GM21723 (cell line): ENCODE results near the gene MEIS1.

Experiments used
- ATAC-seq: cut with Tn5 transposase; IDR thresholded peaks from one replicate; pipeline ENCODE4 v1.9.1; 2021; ENCODE audit warnings: mild to moderate bottlenecking, moderate library complexity; ENCODE audit not compliant: unreplicated experiment

Gene MEIS1

DNA sequence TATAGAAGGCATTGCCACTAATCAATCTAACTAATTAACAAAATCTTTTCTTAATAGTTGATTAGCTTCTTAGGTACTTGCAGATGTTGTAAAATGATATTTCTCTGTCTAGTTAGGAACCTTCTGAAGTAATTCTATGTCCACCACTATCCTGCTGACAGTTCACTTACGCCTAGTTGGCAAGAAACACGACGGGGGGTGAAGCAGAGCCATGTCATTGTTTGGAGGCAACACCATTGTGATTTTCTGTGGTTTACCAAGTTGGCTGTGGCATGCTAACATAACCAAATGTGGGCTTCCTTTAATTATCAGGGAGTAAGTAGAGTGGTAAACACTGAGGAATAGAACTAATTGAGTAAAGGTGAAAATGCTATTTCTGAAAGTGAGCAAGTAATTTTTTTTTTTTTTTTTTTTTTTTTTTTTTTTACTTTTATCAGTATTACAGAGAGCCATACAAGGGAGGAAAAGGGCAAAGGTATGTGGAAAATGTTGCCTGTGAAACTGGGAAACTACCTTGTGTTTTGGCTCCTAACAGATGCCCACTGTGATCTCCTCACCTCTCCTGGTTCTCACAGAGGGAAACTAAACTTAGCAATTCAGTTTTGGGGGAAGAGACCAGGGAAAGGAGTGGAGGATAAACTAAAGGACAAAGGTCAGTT is 126.8 kb downstream of the MEIS1 start:
- no peak for ATAC-seq

DNA sequence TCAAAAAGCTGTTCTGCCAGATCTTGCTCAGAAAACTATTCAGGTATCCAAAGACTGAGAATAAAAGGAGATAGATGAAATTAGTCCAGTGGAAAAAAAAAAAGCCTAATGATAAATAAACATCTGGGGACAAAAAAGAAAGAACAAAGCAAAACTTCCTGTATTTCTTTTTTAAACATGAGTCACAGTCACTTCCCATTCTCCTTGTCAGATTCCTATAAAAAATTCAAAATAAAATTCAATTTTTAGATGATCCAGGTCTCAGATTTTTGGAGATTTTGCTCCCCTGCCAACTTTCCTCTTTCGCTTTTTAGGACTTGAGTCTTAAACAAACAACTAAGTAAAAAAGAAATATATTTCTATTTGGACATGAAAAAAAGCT is 127.4 kb downstream of the MEIS1 start:
- ATAC-seq = no peak

GRCh38 chr2:66563473-66563872 is 128.5 kb downstream of the MEIS1 start:
- no peak for ATAC-seq

GRCh38 chr2:66565291-66565690 is 130.4 kb downstream of the MEIS1 start:
- ATAC-seq = no peak

DNA sequence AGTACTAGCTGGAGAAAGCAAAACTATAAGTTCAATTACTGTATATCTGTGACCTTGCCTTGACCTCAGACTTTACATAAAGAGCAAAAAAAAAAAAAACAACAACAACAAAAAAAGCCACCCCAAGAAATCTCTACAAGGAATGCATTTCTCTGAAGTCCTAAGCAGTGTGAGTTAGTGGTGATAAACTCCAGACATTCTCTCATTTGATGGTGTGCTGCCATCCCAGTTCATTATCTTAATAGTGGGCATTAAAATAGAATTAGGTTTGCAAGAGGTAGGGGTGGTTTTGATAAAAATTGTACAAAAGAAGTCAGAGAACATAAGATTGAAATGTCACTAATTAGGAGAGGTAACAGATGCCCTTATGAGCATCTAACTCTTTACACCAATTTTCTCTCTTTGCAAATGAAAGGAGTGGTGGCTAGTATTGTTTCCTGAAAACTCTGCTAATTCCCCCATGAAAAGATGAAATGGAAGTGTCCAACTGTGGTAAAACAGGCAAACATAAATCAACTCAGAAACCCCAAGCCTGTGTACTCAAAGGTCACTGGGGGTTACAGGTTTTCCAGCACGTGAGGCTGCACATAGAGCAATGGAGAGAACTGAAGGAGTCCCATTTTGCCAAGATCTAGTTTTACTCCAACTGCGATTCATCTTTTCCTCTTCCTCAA is 131.9 kb downstream of the MEIS1 start:
- ATAC-seq = no peak

- no peak for ATAC-seq
These were observed 132.8 kb downstream of the MEIS1 start for GRCh38 chr2:66567729-66568128.

DNA sequence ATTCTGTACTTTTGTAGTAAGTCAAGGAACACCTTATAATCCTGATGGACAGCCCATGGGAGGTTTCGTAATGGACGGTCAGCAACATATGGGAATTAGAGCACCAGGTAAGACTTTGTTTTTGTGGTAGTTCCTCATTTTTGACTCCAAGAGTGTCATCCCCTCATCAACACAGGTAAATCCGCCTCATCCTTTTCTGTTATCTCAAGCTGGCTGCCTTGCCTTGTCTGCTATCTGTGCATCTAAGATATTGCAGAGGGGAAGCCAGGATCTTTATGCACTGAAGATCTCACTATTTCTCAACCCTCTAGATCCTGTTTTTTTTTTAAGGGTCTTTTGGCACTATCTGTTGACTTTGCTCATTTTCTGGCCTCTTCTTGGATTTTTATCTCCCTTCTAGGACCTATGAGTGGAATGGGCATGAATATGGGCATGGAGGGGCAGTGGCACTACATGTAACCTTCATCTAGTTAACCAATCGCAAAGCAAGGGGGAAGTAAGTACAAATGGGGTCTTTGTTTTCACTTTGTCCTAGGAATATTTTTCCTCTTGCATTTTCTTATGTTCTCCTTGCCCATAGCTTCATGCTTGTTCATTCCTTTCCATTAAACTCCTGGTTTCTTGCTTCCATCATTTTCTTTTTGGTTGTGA is 133.8 kb downstream of the MEIS1 start:
- ATAC-seq = no peak

DNA sequence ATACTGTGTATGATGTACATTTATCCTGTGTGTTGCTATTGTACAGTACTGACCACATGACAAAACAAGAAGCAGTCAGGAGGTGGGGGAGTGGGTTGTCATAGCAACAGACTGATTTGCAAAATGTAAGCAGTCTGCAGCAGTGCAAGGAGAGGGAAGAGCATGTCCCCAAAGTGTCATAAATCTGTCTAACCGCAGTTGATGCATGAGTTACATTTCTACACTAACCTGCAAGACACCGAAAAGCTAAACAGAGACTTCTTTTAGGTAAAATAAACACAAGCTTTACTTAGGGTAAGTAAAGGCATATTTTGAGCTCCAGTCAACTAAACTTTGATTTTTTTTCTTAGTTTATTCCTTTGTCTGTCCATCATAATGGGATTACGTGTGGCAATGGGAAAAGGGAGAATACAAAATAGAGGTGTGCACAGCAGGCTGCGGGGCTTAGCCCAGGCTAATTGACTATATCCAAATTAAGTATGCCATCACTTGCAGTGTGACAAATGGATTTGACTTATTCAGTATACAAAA is 134.5 kb downstream of the MEIS1 start:
- ATAC-seq = no peak

DNA sequence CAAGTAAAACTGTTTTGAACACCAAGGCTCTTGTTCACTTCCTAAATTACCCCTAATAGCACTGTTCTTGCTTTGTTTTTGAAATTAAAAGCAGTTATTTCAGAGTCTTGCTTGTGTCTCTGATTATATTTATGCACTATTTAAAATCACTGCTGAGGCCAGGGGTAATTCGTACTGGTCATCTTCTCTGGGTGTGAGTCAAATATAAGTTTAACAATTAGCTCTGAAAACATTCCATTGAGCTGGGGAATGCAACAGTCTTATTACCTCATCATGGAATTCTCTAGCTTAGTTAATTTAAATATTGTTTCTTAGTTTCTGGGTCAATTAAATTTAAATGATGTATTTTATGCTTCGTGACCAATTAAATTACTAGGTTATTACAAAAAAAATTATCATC is 135.0 kb downstream of the MEIS1 start:
- no peak for ATAC-seq

- ATAC-seq = no peak
These were observed 135.5 kb downstream of the MEIS1 start for GRCh38 chr2:66570471-66570870.

DNA sequence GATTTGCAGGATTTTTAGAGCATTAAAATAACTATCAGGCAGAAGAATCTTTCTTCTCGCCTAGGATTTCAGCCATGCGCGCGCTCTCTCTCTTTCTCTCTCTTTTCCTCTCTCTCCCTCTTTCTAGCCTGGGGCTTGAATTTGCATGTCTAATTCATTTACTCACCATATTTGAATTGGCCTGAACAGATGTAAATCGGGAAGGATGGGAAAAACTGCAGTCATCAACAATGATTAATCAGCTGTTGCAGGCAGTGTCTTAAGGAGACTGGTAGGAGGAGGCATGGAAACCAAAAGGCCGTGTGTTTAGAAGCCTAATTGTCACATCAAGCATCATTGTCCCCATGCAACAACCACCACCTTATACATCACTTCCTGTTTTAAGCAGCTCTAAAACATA is 137.0 kb downstream of the MEIS1 start:
- no peak for ATAC-seq

- ATAC-seq = no peak
These were observed 137.5 kb downstream of the MEIS1 start for GRCh38 chr2:66572391-66572790.

GRCh38 chr2:66573416-66573815 is 138.5 kb downstream of the MEIS1 start:
- ATAC-seq = no peak

- ATAC-seq = no peak
These were observed 138.9 kb downstream of the MEIS1 start for GRCh38 chr2:66573821-66574233.

- ATAC-seq = no peak
These were observed 140.0 kb downstream of the MEIS1 start for GRCh38 chr2:66574701-66575624.

DNA sequence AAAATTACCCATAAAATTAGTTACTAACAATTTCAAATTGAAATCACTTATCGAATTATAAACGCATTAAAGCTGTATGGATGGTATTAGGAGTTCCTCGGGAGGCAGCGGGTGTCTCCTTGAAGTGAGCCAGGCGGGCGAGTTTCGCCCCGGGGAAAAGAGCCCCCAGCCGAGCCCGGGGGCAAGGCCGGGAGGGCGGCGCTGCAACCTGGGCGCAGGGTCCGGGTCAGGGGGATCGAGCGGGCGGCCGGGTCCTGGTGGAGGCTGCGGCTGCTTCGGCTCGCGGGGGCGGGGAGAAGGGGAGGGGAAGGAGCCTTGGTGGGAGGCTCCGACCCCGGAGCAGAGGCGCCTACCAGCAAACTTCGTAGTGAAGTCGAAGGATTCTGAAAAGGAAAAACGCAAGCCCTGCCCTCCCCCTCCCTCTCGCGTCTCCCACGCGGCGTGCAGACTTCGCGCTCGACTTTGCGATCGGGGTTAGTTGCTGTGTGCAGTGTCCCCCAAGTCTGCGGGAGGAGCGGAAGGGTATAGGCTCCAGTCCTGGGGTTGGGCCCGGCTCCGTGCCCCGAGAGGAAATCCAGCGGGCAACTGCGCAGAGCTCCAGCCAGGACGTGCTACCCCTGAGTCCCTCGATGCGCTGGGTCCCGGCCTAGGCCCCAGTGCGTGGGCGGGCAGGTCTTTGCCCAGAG is 140.8 kb downstream of the MEIS1 start:
- no peak for ATAC-seq

DNA sequence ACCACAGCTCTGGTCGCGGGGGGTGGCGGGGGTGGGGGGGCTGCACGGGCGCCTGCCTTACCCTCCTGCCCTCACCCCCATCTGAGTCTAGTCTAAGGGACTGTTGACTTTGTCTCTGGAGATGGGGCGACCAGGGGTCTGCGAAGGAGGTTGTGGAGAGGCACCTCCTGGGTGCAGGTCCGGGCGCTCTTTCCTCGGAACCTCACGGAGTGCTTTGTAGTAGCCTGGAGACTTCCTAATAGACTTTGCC is 141.3 kb downstream of the MEIS1 start:
- ATAC-seq = no peak

DNA sequence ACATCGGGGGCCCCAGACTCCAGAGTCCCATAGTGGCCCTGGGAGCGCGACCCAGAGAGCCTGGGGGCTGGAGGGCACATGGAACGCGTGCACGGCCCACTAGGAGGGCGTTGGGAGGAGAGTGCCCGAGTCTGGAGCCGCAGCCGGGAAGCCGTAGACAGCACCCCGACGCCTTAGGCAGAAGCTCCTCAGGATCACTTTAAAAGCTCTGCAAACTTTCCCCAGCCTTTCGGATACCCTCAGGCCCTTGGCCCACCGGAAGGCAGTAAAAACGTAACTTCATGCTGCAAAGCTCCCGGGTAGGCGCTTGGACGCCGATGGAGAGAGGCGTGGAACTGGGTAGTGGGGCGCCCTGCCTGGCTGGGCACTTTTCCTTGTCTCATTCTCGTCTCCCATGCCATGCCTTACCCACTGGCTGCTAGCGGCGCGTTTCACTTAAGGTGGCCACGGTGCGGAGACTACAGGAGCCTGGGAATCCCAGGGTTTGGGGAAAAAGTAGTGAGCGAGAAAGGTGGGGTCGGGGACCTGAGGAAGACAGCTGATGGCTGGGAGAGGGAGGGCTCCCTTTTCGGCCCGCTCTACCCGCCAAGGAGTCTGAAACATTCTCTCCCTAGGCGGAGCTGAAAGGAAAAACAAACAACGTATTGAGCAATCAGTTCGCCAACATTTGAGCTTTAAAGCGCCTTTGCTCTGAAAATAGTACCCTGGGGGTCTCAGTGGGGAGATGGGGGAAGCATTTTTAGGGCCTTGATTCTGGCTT is 141.8 kb downstream of the MEIS1 start:
- no peak for ATAC-seq

GRCh38 chr2:66577321-66578053 is 142.6 kb downstream of the MEIS1 start:
- no peak for ATAC-seq
